Subcutaneous adipose tissue (tissue), 4 donors: ENCODE results near the gene FYN. TPM values are rescaled to one million over a fixed set of nuclear protein-coding genes. Genes with fewer than 3 reads are reported as not detected.

Experiments
- CTCF ChIP-seq: fragments of 450-650 bp; IDR thresholded peaks from one replicate; pipeline ENCODE4 v1.5.1; 2016; ENCODE audit warnings: low read depth, mild to moderate bottlenecking, control low read depth, antibody characterized with exemption, moderate library complexity
- total RNA-seq, 4 donors: library from RNA; depleted of rRNA; stranded (reverse); fragments of >200 nt; gene quantifications; one replicate each; pipeline ENCODE4 v1.1.0, GENCODE V29; 2016

FYN gene
- total RNA-seq, 4 donors from 2014 or later: 185 to 279 (median 252) TPM

GRCh38 chr6:111768431-111768770 is 104.9 kb downstream of the FYN start:
- no peak for TF ChIP-seq CTCF

GRCh38 chr6:111767752-111768430 is 105.4 kb downstream of the FYN start:
- no peak for TF ChIP-seq CTCF

- TF ChIP-seq CTCF: no peak
Observed at GRCh38 chr6:111766201-111766857, 106.9 kb downstream of the FYN start.

- TF ChIP-seq CTCF: no peak
Observed at GRCh38 chr6:111765763-111766162, 107.5 kb downstream of the FYN start.

- no peak for TF ChIP-seq CTCF
Observed at GRCh38 chr6:111764238-111765175, 108.7 kb downstream of the FYN start.

- TF ChIP-seq CTCF: no peak
Observed at GRCh38 chr6:111763381-111763780, 109.9 kb downstream of the FYN start.

- TF ChIP-seq CTCF: no peak
Observed at GRCh38 chr6:111761783-111762312, 111.4 kb downstream of the FYN start.
